ENCODE measurements around the gene CUTA.

Gene CUTA

DNA sequence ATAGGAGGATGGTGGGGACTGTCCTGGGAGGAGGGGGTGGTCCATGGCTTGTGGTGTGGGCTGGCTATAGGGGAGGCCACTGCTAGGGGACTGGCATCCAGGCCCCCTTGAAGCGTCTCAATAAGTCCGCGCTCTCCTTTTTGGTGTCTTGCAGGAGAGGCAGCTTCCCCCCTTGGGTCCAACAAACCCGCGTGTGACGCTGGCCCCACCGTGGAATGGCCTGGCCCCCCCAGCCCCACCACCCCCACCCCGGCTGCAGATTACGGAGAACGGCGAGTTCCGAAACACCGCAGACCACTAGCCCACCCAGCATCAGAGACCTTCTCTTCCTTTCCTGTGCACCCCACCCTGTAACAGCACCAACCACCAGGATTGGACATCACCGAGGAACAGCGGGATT is 33.7 kb upstream of the CUTA start:
- Histone ChIP-seq H3K27me3 (ENCODE audit: control insufficient read depth, insufficient read depth, low read length) (no peaks in the 10 kb centered on the region), H3K9me3 (ENCODE audit: control insufficient read depth, insufficient read depth, low read length) (no peaks in the 10 kb centered on the region), H3K36me3 (ENCODE audit: control insufficient read depth, insufficient read depth, low read length) (peaks cover 64% of the 10 kb centered on the region), H3K9ac (ENCODE audit: low read depth, low read length) (no peak overlapping the region), H3K27ac (ENCODE audit: low read depth, low read length) (no peak overlapping the region), H3K4me3 (ENCODE audit: low read depth, low read length) (no peak overlapping the region), H3K4me1 (ENCODE audit: control insufficient read depth, insufficient read depth, low read length) (0 out of 2 replicates have a peak, but pooled peaks cover 10% of the 10 kb centered on the region)

DNA sequence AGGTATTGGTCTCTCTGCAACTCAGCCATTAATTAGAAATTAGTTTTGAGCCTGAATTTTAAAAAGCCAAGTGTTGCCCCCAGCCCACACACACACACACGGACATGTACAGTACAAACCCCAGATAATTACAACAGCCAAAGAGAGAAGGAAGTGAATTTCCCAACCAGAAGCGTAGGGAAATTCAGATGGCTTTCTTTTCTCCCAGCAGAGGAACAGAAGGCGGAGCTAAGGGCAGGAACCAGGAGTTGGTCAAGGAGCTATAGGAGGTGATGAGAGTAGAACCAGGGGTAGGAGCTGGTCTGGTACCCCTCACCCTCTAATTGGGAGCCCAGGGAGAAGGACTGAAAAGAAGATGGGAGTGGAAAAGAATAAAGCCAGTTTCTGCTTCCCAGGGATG is 32.5 kb upstream of the CUTA start:
- H3K27me3 ChIP-seq (ENCODE audit: control insufficient read depth, insufficient read depth, low read length) = no peaks in the 10 kb centered on the region
- H3K4me3 ChIP-seq (ENCODE audit: low read depth, low read length) = no peak overlapping the region
- H3K4me1 ChIP-seq (ENCODE audit: control insufficient read depth, insufficient read depth, low read length) = 0 out of 2 replicates have a peak, but pooled peaks cover 10% of the 10 kb centered on the region
- H3K27ac ChIP-seq (ENCODE audit: low read depth, low read length) = no peak overlapping the region
- peaks cover 64% of the 10 kb centered on the region for H3K36me3 ChIP-seq (ENCODE audit: control insufficient read depth, insufficient read depth, low read length)
- no peak overlapping the region for H3K9ac ChIP-seq (ENCODE audit: low read depth, low read length)
- H3K9me3 ChIP-seq (ENCODE audit: control insufficient read depth, insufficient read depth, low read length) = no peaks in the 10 kb centered on the region

DNA sequence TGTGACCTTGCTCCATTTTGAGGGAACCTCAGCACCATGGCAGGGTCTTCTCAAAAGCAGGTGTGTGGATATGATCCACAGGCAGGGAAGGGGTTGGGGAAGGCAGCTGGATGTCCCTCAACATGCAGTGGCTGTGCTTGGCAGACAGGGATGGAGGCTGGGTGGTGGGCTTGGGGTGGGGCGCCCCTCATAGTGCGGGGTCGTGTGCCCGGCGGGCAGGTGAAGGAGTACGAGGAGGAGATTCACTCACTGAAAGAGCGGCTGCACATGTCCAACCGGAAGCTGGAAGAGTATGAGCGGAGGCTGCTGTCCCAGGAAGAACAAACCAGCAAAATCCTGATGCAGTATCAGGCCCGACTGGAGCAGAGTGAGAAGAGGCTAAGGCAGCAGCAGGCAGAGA is 28.4 kb upstream of the CUTA start:
- no peak overlapping the region for H3K9ac ChIP-seq (ENCODE audit: low read depth, low read length)
- no peaks in the 10 kb centered on the region for H3K27me3 ChIP-seq (ENCODE audit: control insufficient read depth, insufficient read depth, low read length)
- no peaks in the 10 kb centered on the region for H3K9me3 ChIP-seq (ENCODE audit: control insufficient read depth, insufficient read depth, low read length)
- H3K4me3 ChIP-seq (ENCODE audit: low read depth, low read length) = no peak overlapping the region
- peaks cover 94% of the 10 kb centered on the region for H3K36me3 ChIP-seq (ENCODE audit: control insufficient read depth, insufficient read depth, low read length)
- no peak overlapping the region for H3K27ac ChIP-seq (ENCODE audit: low read depth, low read length)
- H3K4me1 ChIP-seq (ENCODE audit: control insufficient read depth, insufficient read depth, low read length) = no peaks in the 10 kb centered on the region

DNA sequence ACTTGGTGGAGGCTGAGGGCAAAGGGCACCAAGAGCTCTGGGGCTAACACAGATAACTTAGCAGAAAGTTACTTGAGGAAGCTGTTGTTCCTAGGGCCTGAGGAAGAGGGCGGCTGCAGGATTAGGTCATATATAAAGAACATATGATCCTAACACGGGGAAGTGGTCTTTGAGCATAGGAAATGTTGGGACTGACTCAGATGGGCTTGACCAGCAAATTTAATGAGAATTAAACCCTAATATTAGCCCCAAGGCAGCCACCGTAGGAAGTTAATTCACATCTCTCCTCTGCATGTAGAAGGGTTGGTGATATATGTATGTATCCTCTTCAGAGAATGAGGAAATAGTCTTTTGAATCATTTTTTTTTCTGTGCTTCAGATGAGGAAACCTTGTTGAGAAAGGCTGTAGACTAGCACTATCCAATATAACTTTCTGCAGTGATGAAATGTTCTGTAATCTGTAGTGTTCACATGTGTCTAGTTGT is 27.3 kb upstream of the CUTA start:
- Histone ChIP-seq H3K4me3 (ENCODE audit: low read depth, low read length) (no peak overlapping the region), H3K36me3 (ENCODE audit: control insufficient read depth, insufficient read depth, low read length) (peaks cover 97% of the 10 kb centered on the region), H3K27me3 (ENCODE audit: control insufficient read depth, insufficient read depth, low read length) (no peaks in the 10 kb centered on the region), H3K4me1 (ENCODE audit: control insufficient read depth, insufficient read depth, low read length) (no peaks in the 10 kb centered on the region), H3K9ac (ENCODE audit: low read depth, low read length) (no peak overlapping the region), H3K27ac (ENCODE audit: low read depth, low read length) (no peak overlapping the region), H3K9me3 (ENCODE audit: control insufficient read depth, insufficient read depth, low read length) (no peaks in the 10 kb centered on the region)

DNA sequence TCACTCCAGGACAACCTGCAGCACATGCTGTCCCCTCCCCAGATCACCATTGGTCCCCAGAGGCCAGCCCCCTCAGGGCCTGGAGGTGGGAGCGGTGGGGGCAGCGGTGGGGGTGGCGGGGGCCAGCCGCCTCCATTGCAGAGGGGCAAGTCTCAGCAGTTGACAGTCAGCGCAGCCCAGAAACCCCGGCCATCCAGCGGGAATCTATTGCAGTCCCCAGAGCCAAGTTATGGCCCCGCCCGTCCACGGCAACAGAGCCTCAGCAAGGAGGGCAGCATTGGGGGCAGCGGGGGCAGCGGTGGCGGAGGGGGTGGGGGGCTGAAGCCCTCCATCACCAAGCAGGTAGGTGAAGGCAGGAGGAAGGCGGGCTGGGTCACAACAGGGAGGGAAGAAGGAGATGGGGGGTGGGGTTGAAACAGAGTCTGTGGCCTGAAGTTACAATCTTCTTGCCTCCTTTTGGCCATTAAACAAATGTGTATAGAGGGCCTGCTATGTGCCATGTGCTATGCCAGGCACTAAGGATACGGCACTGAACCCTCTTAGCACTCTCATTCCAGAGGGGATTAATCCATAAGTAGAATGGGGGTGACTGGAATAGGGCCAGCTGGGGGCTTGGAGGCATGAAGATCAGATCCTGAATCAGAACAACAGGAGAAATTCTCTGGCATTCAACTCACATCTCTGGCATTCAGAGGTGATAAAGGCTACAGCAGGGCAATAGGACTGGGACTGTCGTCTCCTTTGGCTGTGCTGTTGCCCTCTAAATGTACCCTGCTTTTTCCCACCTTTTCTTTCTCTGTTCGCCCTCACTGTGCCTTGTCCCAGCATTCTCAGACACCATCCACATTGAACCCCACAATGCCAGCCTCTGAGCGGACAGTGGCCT is 26.0 kb upstream of the CUTA start:
- peaks cover 94% of the 10 kb centered on the region for H3K36me3 ChIP-seq (ENCODE audit: control insufficient read depth, insufficient read depth, low read length)
- no peak overlapping the region for H3K27ac ChIP-seq (ENCODE audit: low read depth, low read length)
- H3K4me1 ChIP-seq (ENCODE audit: control insufficient read depth, insufficient read depth, low read length) = no peaks in the 10 kb centered on the region
- H3K27me3 ChIP-seq (ENCODE audit: control insufficient read depth, insufficient read depth, low read length) = no peaks in the 10 kb centered on the region
- H3K9ac ChIP-seq (ENCODE audit: low read depth, low read length) = no peak overlapping the region
- no peak overlapping the region for H3K4me3 ChIP-seq (ENCODE audit: low read depth, low read length)
- no peaks in the 10 kb centered on the region for H3K9me3 ChIP-seq (ENCODE audit: control insufficient read depth, insufficient read depth, low read length)

DNA sequence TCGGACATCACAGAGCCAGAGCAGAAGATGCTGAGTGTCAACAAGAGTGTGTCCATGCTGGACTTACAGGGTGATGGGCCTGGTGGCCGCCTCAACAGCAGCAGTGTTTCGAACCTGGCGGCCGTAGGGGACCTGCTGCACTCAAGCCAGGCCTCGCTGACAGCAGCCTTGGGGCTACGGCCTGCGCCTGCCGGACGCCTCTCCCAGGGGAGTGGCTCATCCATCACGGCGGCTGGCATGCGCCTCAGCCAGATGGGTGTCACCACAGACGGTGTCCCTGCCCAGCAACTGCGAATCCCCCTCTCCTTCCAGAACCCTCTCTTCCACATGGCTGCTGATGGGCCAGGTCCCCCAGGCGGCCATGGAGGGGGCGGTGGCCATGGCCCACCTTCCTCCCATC is 25.1 kb upstream of the CUTA start:
- Histone ChIP-seq H3K27ac (ENCODE audit: low read depth, low read length) (no peak overlapping the region), H3K36me3 (ENCODE audit: control insufficient read depth, insufficient read depth, low read length) (peaks cover 94% of the 10 kb centered on the region), H3K4me3 (ENCODE audit: low read depth, low read length) (no peak overlapping the region), H3K4me1 (ENCODE audit: control insufficient read depth, insufficient read depth, low read length) (no peaks in the 10 kb centered on the region), H3K27me3 (ENCODE audit: control insufficient read depth, insufficient read depth, low read length) (no peaks in the 10 kb centered on the region), H3K9me3 (ENCODE audit: control insufficient read depth, insufficient read depth, low read length) (no peaks in the 10 kb centered on the region), H3K9ac (ENCODE audit: low read depth, low read length) (no peak overlapping the region)

DNA sequence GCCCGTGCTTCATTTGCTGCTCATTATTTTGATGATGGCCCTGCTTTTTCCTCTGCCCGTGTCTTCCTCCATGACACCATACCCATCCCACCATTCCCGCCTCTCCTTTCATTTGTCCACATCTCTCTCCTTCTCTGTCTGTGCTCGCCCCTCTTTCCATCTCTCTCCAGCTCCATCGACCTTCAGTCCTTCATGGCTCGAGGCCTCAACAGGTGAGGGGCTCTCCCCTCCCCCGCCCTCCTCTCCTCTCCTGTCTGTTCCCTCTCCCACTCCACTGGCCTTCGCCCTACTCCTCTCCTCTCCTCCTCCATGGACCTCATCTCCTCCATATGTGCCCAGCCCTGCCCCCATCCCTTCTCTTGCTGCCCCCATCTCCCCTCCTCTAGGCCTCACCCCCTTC is 24.4 kb upstream of the CUTA start:
- no peaks in the 10 kb centered on the region for H3K27me3 ChIP-seq (ENCODE audit: control insufficient read depth, insufficient read depth, low read length)
- H3K36me3 ChIP-seq (ENCODE audit: control insufficient read depth, insufficient read depth, low read length) = peaks cover 93% of the 10 kb centered on the region
- no peak overlapping the region for H3K27ac ChIP-seq (ENCODE audit: low read depth, low read length)
- H3K9ac ChIP-seq (ENCODE audit: low read depth, low read length) = no peak overlapping the region
- no peak overlapping the region for H3K4me3 ChIP-seq (ENCODE audit: low read depth, low read length)
- no peaks in the 10 kb centered on the region for H3K9me3 ChIP-seq (ENCODE audit: control insufficient read depth, insufficient read depth, low read length)
- no peaks in the 10 kb centered on the region for H3K4me1 ChIP-seq (ENCODE audit: control insufficient read depth, insufficient read depth, low read length)

DNA sequence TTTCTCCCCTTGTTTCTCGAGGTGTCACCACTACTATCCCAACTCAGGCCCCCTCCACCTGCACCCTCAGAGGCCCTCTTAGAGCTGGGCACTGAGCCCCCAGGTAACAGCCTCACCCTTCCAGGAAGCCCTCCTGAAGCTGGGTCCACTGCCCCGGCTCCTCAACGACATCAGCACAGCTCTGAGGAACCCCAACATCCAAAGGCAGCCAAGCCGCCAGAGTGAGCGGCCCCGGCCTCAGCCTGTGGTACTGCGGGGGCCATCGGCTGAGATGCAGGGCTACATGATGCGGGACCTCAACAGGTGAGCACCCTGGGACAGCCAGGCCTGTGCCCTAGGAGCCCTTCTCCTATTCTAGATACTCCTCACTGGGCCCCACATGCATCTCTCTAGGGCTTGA is 23.6 kb upstream of the CUTA start:
- H3K4me3 ChIP-seq (ENCODE audit: low read depth, low read length) = no peak overlapping the region
- H3K36me3 ChIP-seq (ENCODE audit: control insufficient read depth, insufficient read depth, low read length) = peaks cover 93% of the 10 kb centered on the region

DNA sequence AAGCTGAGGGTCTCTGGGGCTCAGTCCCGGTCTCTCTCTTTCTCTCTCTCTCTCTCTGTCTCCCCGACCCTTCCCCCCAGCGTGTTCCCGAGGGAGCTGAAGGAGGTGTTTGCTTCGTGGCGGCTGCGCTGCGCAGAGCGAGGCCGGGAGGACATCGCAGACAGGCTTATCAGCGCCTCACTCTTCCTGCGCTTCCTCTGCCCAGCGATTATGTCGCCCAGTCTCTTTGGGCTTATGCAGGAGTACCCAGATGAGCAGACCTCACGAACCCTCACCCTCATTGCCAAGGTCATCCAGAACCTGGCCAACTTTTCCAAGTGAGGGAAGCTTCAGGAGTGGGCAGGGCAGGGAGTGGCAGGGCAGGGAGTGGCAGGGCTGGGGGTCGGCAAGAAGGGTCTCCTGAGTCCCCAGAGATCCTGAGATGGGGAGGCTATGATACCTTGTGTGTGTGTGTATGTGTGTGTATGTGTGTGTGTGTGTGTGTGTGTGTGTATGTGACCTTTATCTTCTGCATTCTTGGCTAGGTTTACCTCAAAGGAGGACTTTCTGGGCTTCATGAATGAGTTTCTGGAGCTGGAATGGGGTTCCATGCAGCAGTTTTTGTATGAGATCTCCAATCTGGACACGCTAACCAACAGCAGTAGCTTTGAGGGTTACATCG is 22.9 kb upstream of the CUTA start:
- Histone ChIP-seq H3K27me3 (ENCODE audit: control insufficient read depth, insufficient read depth, low read length) (no peaks in the 10 kb centered on the region), H3K4me3 (ENCODE audit: low read depth, low read length) (no peak overlapping the region), H3K27ac (ENCODE audit: low read depth, low read length) (no peak overlapping the region), H3K4me1 (ENCODE audit: control insufficient read depth, insufficient read depth, low read length) (no peaks in the 10 kb centered on the region), H3K9ac (ENCODE audit: low read depth, low read length) (no peak overlapping the region), H3K36me3 (ENCODE audit: control insufficient read depth, insufficient read depth, low read length) (peaks cover 93% of the 10 kb centered on the region), H3K9me3 (ENCODE audit: control insufficient read depth, insufficient read depth, low read length) (no peaks in the 10 kb centered on the region)

More for the DNA sequence above, 23.6 kb upstream of the CUTA start:
- Histone ChIP-seq H3K9ac (ENCODE audit: low read depth, low read length) (no peak overlapping the region), H3K27ac (ENCODE audit: low read depth, low read length) (no peak overlapping the region), H3K4me1 (ENCODE audit: control insufficient read depth, insufficient read depth, low read length) (no peaks in the 10 kb centered on the region), H3K9me3 (ENCODE audit: control insufficient read depth, insufficient read depth, low read length) (no peaks in the 10 kb centered on the region), H3K27me3 (ENCODE audit: control insufficient read depth, insufficient read depth, low read length) (no peaks in the 10 kb centered on the region)

DNA sequence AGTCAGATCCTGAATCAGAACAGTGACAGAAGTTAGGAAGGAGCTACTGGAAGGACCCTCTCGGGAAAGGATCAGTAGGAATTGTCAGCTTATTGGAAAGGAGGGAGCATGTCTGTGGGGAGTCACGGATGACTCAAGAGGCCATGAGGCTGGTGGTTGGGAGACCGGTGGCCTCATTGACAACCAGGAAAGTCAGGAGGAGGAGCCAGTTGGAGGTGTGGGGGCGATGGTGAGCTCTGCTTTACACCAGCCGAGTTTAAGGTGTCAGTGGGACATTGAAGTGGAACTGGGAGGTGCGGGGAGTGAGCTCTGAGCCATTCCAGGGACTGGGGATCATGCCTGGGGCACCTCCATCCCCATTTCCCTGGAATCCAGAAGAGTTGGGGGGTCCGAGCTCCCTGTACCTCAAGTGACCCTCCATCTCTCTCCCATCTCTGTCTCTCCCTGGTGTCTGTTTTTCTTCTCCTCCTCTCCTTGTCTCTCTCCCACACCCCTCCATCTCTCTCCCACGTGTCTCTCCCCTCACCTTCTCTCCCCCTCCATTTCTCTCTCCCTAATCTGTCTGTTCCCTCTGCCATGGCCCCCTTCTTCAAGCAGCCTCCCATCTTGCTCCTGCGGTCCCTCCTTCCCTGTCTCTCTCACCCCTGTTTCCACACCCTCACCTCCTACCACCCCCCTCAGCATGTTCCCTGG is 22.2 kb upstream of the CUTA start:
- H3K9ac ChIP-seq (ENCODE audit: low read depth, low read length) = no peak overlapping the region

More for the DNA sequence above, 22.2 kb upstream of the CUTA start:
- Histone ChIP-seq H3K4me3 (ENCODE audit: low read depth, low read length) (no peak overlapping the region), H3K27ac (ENCODE audit: low read depth, low read length) (no peak overlapping the region), H3K36me3 (ENCODE audit: control insufficient read depth, insufficient read depth, low read length) (peaks cover 94% of the 10 kb centered on the region), H3K27me3 (ENCODE audit: control insufficient read depth, insufficient read depth, low read length) (no peaks in the 10 kb centered on the region), H3K9me3 (ENCODE audit: control insufficient read depth, insufficient read depth, low read length) (no peaks in the 10 kb centered on the region), H3K4me1 (ENCODE audit: control insufficient read depth, insufficient read depth, low read length) (no peaks in the 10 kb centered on the region)

Measured in HUES48 (cell line).